ENCODE data around the gene TESMIN.

The TESMIN gene

DNA sequence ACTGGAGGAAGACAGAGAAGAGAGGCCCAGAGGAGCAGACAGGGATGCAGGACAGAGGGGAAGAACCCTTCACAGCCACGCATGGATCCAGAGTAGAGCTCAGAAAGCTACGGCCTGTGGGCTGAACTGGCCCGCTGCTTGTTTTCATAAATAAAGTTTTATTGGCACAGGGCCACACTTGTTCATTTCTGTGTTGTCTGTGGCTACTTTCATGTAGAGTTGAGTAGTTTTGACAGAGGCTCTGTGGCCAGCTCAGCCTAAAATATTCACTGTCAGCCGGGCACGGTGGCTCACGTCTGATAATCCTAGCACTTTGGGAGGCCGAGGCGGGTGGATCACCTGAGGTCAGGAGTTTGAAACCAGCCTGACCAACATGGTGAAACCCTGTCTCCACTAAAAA is 93.2 kb downstream of the TESMIN start:
- no peak for DNase-seq
